ENCODE data around the gene TNNT2.

DNA sequence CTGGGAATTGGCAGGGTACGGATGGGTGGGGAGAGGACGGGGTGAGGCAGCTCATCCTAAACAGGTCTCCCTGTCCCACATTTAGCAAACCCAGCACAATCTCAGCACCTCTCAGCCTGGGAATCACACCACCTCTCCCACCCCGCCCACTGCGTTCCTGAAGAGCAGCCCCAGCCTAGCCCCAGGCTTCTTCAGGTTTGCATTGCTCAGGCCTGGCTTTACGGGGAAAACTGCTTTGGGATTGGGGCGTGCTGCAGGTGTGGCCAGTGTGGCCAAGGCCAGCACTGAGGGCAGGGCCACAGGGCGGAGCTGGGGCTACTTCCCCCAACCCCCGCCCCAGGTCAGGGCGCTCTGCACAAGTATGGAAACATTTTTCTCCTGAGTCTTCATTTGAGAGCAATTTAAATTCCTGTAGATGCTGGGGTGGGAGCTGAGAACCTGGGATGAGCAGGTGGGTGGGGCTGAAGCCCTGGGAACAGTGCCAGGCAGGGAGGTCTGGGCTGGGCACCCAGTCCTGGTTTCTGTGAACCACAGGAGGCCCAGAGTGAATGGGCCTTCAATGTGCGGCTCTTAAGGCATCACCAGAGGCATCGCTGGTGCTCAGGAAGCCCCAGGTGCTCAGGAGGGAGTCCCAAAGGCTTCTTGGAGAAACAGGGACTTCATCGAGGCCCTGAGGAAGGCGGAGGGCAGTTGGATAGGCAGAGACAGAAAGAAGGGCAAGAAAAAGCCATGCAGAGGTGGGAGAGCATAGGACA is 24.1 kb downstream of the TNNT2 start:
- TF ChIP-seq ZFP30 (CRISPR knock-in tag; IDR thresholded peaks at IDR 0.05) (no peak), CSDC2 (CRISPR knock-in tag; IDR thresholded peaks at IDR 0.05) (no peak), ZFP3 (CRISPR knock-in tag; IDR thresholded peaks at IDR 0.05) (no peak), ZNF8 (CRISPR knock-in tag; IDR thresholded peaks at IDR 0.05) (no peak), ZNF70 (CRISPR knock-in tag; IDR thresholded peaks at IDR 0.05) (no peak), BACH2 (CRISPR knock-in tag; IDR thresholded peaks at IDR 0.05; ENCODE audit: borderline replicate concordance) (no peak), TOX (CRISPR knock-in tag; IDR thresholded peaks at IDR 0.05; ENCODE audit: borderline replicate concordance) (no peak), CREB5 (CRISPR knock-in tag; IDR thresholded peaks at IDR 0.05; ENCODE audit: low read depth) (no peak), ISL1 (CRISPR knock-in tag; IDR thresholded peaks at IDR 0.05) (no peak), ZNF565 (CRISPR knock-in tag; conservative IDR thresholded peaks at IDR 0.05; ENCODE audit: low read depth) (no peak), ARNTL (CRISPR knock-in tag; IDR thresholded peaks at IDR 0.05; ENCODE audit: borderline replicate concordance, low read depth) (no peak), PATZ1 (CRISPR knock-in tag; IDR thresholded peaks at IDR 0.05; ENCODE audit: borderline replicate concordance) (no peak), ESRRG (CRISPR knock-in tag; IDR thresholded peaks at IDR 0.05) (no peak)
